ENCODE data around the gene LAMA2.

LAMA2 gene

DNA sequence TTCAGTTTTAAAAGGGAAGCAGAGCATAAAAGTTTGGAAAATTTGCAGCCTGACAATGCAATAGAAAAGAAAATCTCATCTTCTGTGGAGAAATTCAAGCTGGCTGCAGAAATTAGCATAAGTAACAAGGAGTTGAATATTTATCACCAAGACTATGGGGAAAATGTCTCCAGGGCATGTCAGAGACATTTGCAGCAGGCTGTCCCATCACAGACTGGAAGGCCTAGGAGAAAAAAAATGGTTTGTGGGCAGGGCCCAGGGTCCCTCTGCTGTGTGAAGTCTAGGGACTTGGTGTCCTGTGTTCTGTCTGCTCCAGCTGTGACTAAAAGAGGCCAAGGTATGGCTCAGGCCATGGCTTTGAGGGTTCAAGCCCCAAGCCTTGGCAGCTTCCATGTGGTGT lies 8.1 kb upstream of the LAMA2 start:
- in situ Hi-C loops (cut with MboI; ENCODE audit: low pct_unique_long_range_greater_than_20kb, low sequenced_read_pairs, unreplicated experiment), result no loop called here
- no peak for DNase-seq (ENCODE audit: low spot score)
- TF ChIP-seq, protein P1, sequence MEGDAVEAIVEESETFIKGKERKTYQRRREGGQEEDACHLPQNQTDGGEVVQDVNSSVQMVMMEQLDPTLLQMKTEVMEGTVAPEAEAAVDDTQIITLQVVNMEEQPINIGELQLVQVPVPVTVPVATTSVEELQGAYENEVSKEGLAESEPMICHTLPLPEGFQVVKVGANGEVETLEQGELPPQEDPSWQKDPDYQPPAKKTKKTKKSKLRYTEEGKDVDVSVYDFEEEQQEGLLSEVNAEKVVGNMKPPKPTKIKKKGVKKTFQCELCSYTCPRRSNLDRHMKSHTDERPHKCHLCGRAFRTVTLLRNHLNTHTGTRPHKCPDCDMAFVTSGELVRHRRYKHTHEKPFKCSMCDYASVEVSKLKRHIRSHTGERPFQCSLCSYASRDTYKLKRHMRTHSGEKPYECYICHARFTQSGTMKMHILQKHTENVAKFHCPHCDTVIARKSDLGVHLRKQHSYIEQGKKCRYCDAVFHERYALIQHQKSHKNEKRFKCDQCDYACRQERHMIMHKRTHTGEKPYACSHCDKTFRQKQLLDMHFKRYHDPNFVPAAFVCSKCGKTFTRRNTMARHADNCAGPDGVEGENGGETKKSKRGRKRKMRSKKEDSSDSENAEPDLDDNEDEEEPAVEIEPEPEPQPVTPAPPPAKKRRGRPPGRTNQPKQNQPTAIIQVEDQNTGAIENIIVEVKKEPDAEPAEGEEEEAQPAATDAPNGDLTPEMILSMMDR (IDR thresholded peaks at IDR 0.05; ENCODE audit: extremely low read depth, insufficient read depth, missing control alignments), result no peak

DNA sequence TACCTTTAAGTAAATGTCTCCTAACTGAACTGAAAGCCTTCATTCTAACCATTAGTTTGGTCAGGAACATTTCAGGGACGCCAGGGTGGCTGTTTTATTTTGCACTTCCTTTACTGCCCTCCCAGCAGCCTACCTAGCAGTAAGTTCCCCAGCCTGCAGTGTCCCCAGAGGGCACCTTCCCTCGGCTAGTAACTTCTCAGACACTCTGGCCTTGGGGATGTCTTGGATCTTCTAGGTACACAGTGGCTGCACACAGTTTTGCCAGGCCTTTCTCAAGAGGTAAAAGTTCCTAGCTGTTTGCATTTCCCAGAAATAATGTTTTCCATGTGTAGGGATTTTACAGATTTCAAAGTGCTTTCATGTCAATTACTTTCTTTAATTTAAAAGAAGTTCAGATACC lies 378 bp upstream of the LAMA2 start:
- TF ChIP-seq, protein P1 (IDR thresholded peaks at IDR 0.05; ENCODE audit: extremely low read depth, insufficient read depth, missing control alignments), result no peak
- in situ Hi-C loops (cut with MboI; ENCODE audit: low pct_unique_long_range_greater_than_20kb, low sequenced_read_pairs, unreplicated experiment), result no loop called here
- no peak for DNase-seq (ENCODE audit: low spot score)

DNA sequence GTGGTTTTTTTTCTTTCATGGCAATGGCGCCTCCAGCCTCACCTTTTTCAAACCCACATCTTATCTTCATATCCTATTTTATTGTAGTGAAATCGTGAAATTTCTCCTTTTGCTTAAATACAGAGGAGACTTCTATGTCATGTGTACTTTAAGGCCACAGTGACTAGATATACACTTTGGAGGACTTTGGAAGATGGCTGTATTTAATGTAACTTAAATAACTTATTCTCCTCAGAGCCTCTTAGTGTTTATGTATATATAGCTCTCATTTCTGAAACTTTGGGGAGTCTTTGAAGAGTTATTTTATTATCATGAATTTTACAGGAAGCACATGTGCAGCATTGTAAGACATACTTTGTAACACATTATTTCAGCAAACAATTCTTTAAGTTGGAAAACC lies 968 bp downstream of the LAMA2 start:
- in situ Hi-C loops (cut with MboI; ENCODE audit: low pct_unique_long_range_greater_than_20kb, low sequenced_read_pairs, unreplicated experiment), result no loop called here
- no peak for DNase-seq (ENCODE audit: low spot score)
- TF ChIP-seq, protein P1 (IDR thresholded peaks at IDR 0.05; ENCODE audit: extremely low read depth, insufficient read depth, missing control alignments), result no peak

DNA sequence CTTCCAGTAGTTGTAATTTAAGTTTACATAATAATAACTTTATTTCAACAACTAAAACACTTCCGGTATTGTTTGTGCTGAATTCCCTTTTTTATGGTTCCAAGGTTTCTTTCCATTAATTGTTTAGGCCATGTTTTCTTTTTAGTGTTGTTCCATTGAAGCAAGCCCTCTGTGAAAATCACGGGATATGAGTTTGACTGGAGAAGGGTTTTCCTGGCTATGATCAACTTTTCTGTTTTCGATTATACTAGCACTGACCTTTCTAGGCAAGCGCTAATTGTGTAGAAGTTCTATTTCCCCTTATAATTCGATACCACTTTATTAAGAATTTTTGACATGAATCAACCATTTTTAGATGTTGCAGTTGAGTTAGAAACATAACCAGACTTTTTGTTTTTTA lies 2.4 kb downstream of the LAMA2 start:
- no peak for DNase-seq (ENCODE audit: low spot score)
- in situ Hi-C loops (cut with MboI; ENCODE audit: low pct_unique_long_range_greater_than_20kb, low sequenced_read_pairs, unreplicated experiment), result no loop called here
- TF ChIP-seq, protein P1 (IDR thresholded peaks at IDR 0.05; ENCODE audit: extremely low read depth, insufficient read depth, missing control alignments), result no peak

DNA sequence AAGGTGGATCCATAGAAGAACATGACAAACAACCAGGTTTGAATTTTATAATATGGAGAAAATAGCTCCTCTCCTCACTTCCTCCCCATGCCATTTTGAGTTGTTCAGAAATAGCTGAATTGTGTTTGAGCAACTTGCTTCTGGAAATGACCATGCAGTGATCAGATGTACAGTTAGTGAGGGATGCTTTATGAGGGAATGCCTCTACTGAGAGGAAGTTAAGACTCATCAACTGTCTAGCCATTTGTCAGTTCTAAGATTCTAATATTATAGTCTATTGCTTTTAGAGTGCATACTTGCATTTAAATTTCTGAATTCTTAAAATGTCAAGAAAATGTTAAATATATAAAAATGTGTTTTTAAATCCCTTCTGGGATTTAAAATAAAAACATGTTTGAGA lies 3.8 kb downstream of the LAMA2 start:
- TF ChIP-seq, protein P1 (IDR thresholded peaks at IDR 0.05; ENCODE audit: extremely low read depth, insufficient read depth, missing control alignments), result no peak
- in situ Hi-C loops (cut with MboI; ENCODE audit: low pct_unique_long_range_greater_than_20kb, low sequenced_read_pairs, unreplicated experiment), result no loop called here

DNA sequence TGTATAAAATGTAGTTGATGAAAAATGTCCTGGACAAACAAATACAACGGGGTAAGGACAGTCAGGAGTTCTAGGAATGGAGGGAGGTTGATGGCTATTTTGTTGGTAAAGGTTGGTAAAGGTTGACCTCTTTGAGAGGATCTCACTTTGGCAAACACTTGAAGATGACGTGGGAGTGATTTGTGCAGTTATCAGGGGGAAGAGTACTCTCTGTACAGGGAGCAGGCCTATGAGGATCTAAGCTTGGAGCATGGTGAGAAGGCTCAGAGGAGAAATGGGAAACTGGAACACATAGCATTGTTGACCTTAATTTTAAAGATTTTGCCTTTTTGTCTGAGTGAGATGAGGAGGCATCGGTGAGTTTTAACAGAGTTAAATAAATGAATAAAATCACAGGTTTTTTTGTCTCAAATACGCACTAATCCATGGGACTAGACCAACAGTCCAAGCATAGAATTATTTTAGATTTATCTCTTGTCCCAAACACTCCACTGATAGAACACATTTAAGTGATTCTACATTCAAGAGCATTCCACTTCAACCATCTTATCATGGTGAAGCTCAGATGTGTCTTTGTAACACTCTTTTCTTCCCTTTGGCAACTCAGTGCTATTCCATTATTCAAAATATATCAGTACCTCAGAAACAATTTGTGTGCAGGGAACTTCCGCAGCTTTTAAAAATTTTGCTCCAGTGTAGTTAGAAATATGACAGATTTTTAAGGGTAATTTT lies 5.7 kb downstream of the LAMA2 start:
- TF ChIP-seq, protein P1 (IDR thresholded peaks at IDR 0.05; ENCODE audit: extremely low read depth, insufficient read depth, missing control alignments), result no peak
- DNase-seq (ENCODE audit: low spot score), result no peak
- in situ Hi-C loops (cut with MboI; ENCODE audit: low pct_unique_long_range_greater_than_20kb, low sequenced_read_pairs, unreplicated experiment), result no loop called here

More for the DNA sequence above, 3.8 kb downstream of the LAMA2 start:
- DNase-seq (ENCODE audit: low spot score), result no peak
